ENCODE measurements around the gene SNW1.
"Not testable (repeated sequence)": the region's sequence is repeated elsewhere in the genome, so short reads cannot be mapped to it uniquely, and the experiment has no call there.

Gene SNW1

GRCh38 chr14:77763978-77764377, 3.0 kb upstream of the SNW1 start:
- TF ChIP-seq POLR2A (IDR thresholded peaks at IDR 0.05; ENCODE audit: low read length): no peak
- TF ChIP-seq GATA1 (IDR thresholded peaks at IDR 0.05; ENCODE audit: low read depth, low read length): no peak
- no peak for DNase-seq

DNA sequence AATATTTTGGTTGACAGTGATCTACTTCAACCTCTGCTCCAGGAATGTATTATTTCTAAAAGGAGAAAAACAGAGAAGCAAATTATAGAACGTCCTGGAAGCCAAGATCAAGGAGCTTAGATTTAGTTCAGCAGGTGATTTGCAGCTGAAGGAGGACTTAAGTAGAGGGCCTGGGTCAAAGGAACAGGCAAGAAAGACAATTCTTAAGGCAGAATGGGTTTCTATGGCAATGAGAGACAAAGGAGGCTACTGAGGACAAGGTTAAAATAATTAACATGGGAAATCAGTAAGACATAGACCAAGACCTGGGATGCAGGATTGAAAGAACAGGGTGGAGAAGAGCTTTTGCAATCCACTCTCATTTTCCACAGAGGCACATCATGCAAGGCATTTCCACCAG, 2.4 kb upstream of the SNW1 start:
- TF ChIP-seq GATA1 (IDR thresholded peaks at IDR 0.05; ENCODE audit: low read depth, low read length) (no peak), POLR2A (IDR thresholded peaks at IDR 0.05; ENCODE audit: low read length) (no peak)

DNA sequence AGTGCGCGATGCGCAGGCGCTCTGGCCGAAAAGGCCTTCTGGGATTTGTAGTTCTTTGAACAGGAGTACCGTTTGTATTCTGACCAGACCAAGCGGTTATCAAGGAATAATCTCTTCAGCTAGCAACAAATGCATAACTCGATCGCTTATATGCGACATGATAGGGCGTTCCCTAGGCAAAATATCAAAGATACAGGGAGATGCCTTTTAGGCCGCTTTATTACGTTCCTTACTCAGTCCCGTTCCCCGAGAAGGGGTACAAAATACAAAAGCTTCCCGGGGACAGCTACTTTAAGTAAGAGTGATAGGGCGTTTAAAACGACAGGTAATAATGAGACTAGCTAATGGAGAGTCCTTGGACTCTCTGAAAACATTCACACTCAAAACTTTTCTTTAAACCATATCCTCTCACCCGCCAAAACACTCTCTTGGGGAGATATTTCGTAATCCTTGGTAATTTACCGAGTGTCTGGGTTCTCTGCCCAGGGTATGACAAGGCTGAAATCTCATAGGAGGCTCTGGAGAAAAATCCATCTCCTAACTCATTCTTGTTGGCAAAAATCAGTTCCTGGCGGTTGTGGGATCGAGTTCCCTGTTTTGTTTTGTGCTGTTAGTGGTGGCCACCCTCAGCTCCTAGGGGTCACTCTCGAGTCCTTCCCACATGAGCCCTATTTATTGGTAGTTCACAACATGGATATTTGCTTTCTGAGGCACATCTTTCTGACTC, 412 bp upstream of the SNW1 start:
- peak; percentile 97 for DNase-seq
- TF ChIP-seq POLR2A (IDR thresholded peaks at IDR 0.05; ENCODE audit: low read length) (peak; percentile 71), GATA1 (IDR thresholded peaks at IDR 0.05; ENCODE audit: low read depth, low read length) (no peak)

More for the DNA sequence above, 2.4 kb upstream of the SNW1 start:
- DNase-seq: no peak

GRCh38 chr14:77752799-77753516, 8.0 kb downstream of the SNW1 start:
- TF ChIP-seq POLR2A (IDR thresholded peaks at IDR 0.05; ENCODE audit: low read length): no peak
- TF ChIP-seq GATA1 (IDR thresholded peaks at IDR 0.05; ENCODE audit: low read depth, low read length): no peak
- peak in 1 of 2 experiments; percentile 6 for DNase-seq

GRCh38 chr14:77752266-77752665, 8.7 kb downstream of the SNW1 start:
- no peak for TF ChIP-seq GATA1 (IDR thresholded peaks at IDR 0.05; ENCODE audit: low read depth, low read length)
- no peak for TF ChIP-seq POLR2A (IDR thresholded peaks at IDR 0.05; ENCODE audit: low read length)
- no peak for DNase-seq

DNA sequence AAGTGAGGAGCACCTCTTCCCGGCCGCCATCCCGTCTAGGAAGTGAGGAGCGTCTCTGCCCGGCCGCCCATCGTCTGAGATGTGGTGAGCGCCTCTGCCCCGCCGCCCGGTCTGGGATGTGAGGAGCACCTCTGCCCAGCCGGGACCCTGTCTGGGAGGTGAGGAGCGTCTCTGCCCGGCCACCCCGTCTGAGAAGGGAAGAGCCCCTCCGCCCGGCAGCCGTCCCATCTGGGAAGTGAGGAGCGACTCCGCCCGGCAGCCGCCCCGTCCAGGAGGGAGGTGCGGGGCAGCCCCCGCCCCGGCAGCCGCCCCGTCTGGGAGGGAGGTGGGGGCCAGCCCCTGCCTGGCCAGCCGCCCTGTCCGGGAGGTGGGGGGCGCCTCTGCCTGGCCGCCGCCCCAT, 13.5 kb downstream of the SNW1 start:
- DNase-seq: not testable (repeated sequence)

GRCh38 chr14:77746064-77746702, 14.8 kb downstream of the SNW1 start:
- no peak for TF ChIP-seq POLR2A (IDR thresholded peaks at IDR 0.05; ENCODE audit: low read length)
- TF ChIP-seq GATA1 (IDR thresholded peaks at IDR 0.05; ENCODE audit: low read depth, low read length): no peak
- DNase-seq: no peak

DNA sequence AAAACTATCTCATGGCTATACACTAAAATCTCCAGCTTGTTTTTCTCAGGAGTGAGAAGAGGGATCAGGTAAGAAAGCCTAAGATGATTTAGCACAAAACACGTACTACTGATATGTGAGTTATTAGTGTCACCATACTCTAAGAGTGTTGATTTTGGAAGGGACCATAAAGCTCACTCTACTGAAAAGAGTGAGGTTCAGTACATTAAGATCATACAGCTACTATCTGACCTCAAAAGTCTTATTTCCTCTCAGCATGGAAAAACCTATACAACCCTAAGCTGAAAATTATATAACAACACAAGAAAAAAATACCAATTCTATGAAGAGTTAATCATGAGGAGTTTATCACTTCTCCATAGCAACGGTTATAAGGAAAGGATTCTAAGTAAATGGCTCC, 19.5 kb downstream of the SNW1 start:
- TF ChIP-seq POLR2A (IDR thresholded peaks at IDR 0.05; ENCODE audit: low read length): no peak
- no peak for DNase-seq

GRCh38 chr14:77738559-77739250, 22.3 kb downstream of the SNW1 start:
- DNase-seq: no peak
- no peak for TF ChIP-seq GATA1 (IDR thresholded peaks at IDR 0.05; ENCODE audit: low read depth, low read length)
- TF ChIP-seq POLR2A (IDR thresholded peaks at IDR 0.05; ENCODE audit: low read length): no peak

- TF ChIP-seq GATA1 (IDR thresholded peaks at IDR 0.05; ENCODE audit: low read depth, low read length) (no peak), POLR2A (IDR thresholded peaks at IDR 0.05; ENCODE audit: low read length) (no peak)
- no peak for DNase-seq
Measured at GRCh38 chr14:77730976-77731497, 29.9 kb downstream of the SNW1 start.

DNA sequence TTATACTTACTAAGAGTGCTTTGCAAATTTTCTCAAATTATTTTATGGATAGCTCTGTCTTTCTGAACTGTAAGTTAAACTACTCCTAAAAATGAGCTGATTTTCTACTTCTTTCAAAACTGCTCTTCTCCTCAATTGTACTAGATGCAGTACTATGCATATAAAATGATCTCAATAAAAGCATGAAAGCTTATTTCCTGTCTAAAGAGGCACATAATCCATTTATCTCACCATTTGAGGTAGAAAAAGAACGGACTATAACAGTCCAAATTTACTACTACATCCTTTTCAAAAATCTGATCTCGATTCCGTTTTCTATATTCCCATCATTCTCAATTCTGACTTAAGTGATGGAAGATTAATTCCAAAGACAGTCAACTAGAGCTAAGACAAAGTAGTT, 38.7 kb downstream of the SNW1 start:
- TF ChIP-seq POLR2A (IDR thresholded peaks at IDR 0.05; ENCODE audit: low read length) (no peak), GATA1 (IDR thresholded peaks at IDR 0.05; ENCODE audit: low read depth, low read length) (no peak)
- no peak for DNase-seq

DNA sequence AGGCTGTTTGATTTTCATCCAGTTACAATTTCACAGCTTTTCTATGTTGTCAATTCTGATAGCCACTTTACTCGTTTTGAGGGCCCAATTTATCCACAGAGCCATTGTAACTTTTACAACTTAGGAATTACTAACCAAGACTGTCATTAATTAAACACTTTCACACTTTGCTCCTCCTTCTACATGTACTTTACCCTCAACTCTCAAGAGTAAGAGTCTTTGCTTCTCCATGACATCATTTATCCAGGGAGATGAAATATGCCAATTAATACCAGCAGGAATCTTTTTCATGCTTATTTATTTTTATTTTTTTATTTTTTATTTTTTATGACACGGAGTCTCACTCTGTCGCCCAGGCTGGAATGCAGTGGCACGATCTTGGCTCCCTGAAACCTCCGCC, 39.5 kb downstream of the SNW1 start:
- TF ChIP-seq POLR2A (IDR thresholded peaks at IDR 0.05; ENCODE audit: low read length) (no peak), GATA1 (IDR thresholded peaks at IDR 0.05; ENCODE audit: low read depth, low read length) (no peak)
- no peak for DNase-seq

- TF ChIP-seq GATA1 (IDR thresholded peaks at IDR 0.05; ENCODE audit: low read depth, low read length) (no peak), POLR2A (IDR thresholded peaks at IDR 0.05; ENCODE audit: low read length) (no peak)
- no peak for DNase-seq
Measured at GRCh38 chr14:77717608-77718305, 43.2 kb downstream of the SNW1 start.

Measured in erythroblast (primary cell).